Effector CD8-positive, alpha-beta T cell (primary cell): Measurements from ENCODE around the gene MRPL16.

ENCODE experiments used
- DNase-seq: peaks from one replicate; lab custom pipeline; 2025; lab: John Stamatoyannopoulos, UW

The MRPL16 gene

GRCh38 chr11:59770869-59771268 lies 39.7 kb downstream of the MRPL16 start:
- no peak for DNase-seq

DNA sequence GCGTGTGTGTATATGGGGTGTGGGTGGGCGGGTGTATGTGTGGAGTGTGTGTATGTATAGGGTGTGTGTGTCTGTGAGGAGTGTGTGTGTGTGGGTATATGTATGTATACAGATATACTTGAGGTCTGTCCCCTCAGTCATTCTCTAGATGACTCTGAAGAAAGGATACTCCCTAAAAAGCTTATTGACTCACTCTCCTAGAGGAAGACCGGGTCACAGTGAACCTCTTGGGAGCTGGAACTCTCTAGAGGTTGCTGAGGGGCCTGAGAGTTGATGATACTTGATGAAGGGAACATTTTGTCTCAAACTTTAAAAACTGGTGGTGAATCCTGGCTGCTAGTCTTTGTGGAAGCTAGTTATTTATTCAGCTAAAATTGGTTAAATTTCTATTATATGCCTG lies 40.3 kb downstream of the MRPL16 start:
- no peak for DNase-seq

- DNase-seq: no peak
Observed at GRCh38 chr11:59769828-59770227, 40.8 kb downstream of the MRPL16 start.

DNA sequence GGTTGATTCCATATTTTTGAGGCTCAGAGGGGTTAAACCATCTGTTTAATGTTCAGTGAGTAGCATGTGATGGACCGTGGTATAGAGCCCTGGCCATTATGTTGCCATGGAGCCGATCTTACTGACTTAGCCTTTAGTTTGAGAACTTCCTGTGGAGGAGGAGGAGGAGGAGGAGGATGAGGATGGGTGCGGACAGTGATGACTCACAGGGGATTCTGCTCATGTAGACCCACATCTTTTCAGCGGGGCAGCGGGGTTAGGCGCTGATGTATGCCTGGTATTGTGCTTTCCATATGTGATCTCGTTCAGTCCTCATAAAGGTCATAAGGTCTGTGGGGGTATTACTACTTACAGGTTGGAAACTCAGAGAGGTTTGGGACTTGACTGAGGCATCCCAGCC lies 41.5 kb downstream of the MRPL16 start:
- no peak for DNase-seq

GRCh38 chr11:59767225-59767611 lies 43.4 kb downstream of the MRPL16 start:
- no peak for DNase-seq

DNA sequence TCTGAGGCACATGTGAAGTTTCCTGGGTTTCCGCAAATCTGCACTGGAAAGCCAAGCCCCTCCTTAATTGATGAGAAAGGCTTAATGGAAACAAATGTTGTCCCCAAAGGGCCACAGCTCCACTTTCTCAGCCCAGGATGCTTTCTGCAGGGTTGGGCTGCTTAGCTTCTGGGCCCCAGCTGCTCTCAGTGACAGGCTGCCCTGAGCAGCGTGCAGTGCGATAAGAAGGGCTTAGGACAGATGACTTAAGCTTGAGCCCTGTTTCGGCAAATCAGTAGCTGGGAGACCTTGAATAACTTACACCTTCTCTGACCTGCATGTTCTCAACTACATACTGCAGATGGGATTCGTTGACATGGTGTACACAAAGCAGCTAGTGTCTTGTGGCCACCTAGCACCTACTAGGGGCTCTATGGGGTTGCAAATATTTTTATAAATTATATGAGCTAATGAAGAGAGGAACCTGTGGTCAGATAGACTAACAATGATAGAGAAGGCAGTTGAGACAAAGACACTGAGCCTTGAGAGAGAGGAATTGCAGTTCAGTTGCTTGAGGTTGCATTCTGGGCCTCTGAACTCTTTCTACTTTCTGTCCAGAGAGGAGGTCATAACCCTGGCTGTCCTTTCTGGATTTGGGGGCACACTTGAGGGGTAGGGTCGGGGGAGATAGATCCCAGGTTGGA lies 43.9 kb downstream of the MRPL16 start:
- DNase-seq: no peak

DNA sequence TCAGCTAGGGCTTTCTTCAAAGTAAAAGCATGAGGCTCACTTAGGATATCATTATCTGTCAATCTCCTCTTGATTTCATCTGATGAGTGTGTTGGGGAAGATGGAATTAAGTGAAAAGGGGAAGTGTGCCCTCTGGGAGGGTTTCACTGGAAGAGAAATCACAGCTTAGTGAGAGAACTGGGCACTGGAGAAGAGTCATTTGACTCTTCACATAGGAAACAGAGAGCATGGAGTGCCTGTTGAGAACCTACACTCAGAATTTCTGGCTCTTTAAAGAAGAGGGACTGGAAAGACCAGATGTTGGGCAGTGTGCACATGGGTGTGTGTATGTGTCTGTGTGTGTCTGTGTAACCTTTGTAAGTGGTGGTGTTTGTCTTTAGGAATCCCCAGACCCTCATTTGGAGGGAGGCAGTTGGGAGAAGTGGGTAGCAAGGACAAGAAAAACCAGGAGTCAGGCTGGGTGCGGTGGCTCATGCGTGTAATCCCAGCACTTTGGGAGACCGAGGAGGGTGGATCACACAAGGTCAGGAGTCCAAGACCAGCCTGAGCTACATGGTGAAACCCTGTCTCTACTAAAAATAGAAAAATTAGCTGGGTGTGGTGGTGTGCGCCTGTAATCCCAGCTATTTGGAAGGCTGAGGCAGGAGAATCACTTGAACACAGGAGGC lies 45.4 kb downstream of the MRPL16 start:
- DNase-seq: no peak

- no peak for DNase-seq
Observed at GRCh38 chr11:59761993-59762392, 48.6 kb downstream of the MRPL16 start.

DNA sequence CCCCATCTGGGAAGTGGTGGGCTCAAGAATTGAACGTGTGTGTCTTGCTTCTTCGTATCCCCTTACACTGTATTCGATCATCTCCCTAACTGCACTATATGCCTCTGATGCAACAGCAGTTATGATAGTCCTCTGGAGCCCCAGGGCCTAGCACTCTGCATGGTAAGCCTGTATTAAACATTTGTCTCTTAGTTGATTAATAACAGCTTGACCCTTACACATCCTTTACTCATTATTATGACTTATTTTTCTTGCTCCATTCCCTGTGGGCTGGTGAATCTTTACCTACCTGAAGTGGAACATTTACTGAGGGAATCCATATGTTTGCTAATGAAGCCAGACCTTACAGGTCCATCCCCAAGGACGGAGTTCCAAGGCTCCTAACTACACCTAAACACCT lies 49.8 kb downstream of the MRPL16 start:
- no peak for DNase-seq

- DNase-seq: no peak
Observed at GRCh38 chr11:59759900-59760299, 50.7 kb downstream of the MRPL16 start.

DNA sequence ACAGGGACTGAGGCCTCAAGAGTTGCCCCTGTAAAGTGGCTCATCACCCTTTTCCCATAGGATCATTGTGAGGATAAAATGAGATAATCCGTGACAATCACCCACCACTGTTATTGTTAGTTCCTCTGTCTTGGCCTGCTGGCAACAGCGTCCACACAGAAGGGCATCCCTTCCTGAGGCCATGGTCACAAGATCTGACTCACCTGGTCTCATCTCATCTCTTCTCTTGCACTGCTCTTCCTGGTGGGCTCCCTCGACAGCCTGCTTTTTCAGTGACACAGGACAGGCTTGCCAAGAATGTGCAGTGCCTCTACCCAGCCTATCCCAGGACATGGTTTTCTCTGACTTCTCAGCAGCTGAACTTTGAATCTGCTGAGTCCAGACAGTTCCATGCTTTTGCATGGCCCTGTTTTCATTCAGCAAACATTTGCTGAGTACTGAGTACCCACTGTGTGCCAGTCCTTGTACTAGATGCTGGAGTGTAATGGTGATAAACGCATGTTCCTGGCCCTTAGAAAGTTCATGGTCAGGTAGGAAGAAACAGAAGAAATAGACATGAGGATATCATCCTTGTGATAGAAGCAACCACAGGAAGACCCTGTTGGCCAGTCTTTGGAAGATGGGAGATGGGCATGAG lies 52.1 kb downstream of the MRPL16 start:
- DNase-seq: no peak

GRCh38 chr11:59756845-59757244 lies 53.7 kb downstream of the MRPL16 start:
- DNase-seq: no peak

GRCh38 chr11:59756558-59756840 lies 54.1 kb downstream of the MRPL16 start:
- no peak for DNase-seq
